Measurements from ENCODE around the gene ITGA1.
"Not testable (repeated sequence)": the region's sequence is repeated elsewhere in the genome, so short reads cannot be mapped to it uniquely, and the experiment has no call there.

The ITGA1 gene

DNA sequence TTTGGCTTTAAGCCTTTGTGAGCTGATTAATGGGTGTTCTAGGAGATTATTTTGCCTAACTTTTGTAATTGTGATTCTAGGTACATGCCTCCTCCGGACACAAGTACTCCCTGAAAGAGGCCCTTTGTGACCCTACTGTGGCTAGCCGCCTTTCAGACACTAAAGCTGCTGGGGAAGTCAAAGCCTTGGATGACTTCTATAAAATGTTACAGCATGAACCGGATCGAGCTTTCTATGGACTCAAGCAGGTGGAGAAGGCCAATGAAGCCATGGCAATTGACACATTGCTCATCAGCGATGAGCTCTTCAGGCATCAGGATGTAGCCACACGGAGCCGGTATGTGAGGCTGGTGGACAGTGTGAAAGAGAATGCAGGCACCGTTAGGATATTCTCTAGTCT lies 13.6 kb downstream of the ITGA1 start:
- no peak for DNase-seq (ENCODE audit: low spot score)

DNA sequence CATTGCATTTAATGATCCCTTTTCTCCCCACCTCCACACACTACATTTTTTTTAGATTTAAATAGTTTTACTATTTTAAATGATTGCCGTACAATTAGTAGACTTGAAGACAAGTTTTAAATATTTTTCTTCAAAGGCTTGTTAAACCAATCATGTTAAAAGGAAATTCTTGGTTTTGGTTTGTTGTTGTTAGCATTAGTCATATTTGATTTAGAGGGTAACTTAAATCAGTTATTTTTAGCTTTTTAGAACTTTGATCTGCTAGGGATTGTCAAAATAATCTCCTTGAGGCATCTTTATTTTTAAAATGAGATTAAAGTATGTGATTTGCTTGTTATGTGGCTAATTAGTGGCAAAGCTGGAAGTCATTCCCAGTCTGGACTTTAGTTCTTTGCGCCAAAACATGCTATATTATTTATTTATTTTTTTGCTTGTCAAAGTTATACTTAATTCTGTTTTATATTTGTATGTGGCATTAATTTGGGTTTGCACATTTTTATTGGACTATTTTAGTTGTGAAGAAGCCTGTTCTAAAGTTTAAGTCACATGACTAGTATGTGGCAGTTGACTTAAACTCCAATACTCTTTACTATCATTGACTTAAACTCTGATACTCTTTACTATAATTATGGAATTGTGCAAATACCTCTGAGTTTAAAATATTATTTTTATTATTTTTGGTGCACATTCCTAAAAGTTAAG lies 14.7 kb downstream of the ITGA1 start:
- no peak for DNase-seq (ENCODE audit: low spot score)

DNA sequence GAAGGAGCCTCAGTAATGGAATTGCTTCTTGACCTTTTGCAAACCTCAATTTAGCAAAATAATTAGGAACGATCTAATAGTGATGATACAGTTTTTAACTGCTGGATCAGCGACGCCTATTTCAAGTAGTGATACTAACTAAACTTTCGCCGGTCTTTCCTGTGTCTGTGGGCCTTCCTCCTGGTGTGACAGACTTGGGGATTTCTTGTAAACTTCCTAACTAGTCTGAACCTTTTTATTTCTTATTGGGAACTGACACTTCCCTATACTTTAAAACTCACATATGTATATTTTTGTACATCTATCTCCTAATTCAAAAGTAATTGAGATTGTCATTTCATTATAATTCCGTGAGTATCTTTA lies 15.2 kb downstream of the ITGA1 start:
- DNase-seq (ENCODE audit: low spot score) = no peak

DNA sequence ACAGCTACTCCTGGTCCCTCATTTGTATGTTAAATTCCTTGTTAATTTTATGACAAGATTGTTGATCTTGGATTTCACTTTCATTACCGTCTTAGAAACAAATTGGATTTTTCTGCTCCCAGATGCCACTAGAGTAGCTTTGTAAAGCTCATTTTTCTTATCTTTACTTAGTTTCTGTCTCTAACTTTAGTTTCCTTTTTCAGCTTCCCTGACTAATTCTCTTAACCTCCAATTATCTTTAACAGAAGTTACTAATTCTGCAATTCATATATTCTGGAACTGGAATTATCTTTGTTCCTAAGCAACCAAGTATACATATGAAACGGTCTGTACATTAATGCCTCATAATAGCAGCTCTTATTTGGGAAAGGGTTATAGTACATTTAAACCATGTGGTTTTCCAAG lies 16.7 kb downstream of the ITGA1 start:
- DNase-seq (ENCODE audit: low spot score) = no peak

DNA sequence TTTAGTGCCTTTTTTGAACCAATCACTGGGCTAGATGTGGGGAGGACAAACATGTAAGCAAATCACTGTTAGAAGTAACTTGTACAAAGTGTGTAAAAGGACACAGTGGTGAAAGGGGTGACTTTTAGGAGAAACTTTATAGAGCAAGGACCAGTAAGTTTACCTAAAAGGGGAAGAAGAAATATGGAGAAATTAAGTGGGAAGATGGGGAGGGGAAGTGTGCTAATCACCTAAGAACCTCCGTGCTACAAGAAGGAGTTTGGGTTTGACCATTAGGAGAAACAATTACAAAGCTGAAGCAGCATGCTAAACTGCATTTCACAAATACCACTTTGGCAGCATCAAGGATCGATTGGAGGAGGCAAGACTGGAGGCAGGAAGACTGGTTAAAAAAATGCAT lies 17.3 kb downstream of the ITGA1 start:
- no peak for DNase-seq (ENCODE audit: low spot score)

DNA sequence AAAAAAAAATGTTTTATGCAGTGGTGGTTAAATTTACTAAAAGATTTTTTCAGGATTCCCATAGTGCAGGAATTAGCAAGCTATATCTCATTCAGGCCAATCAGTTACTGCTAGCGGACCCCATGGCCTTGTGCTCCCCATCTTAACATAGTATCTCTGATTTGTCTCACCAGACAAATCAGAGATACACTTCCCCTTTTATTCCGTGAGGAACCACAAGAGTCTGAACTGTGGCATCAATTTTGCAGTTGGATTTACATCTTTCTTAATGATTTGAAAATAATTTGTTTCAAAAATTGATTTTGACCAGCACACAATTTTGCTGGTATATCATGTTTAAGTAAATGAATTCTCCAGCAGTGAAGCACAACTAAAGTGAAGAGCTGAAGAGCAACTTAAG lies 17.9 kb downstream of the ITGA1 start:
- no peak for DNase-seq (ENCODE audit: low spot score)

DNA sequence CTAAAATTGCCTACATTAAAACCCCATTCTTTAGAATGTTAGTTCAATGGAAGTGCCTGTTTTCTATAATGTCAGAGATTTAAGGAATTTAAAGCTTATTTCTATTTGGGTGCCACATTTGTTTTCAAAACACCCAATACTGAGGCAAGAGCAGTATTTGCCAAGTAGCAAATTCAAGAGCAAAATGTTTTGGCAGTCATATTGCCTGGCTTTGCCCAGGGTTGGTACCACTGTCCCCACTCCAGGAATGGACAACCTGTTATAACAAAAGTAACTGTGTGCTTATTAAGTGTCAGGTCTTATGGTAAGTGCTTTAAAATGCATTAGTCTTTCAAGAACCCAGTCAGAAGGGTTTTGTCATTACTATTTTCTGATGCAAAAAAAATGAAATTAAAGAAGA lies 19.3 kb downstream of the ITGA1 start:
- no peak for DNase-seq (ENCODE audit: low spot score)

DNA sequence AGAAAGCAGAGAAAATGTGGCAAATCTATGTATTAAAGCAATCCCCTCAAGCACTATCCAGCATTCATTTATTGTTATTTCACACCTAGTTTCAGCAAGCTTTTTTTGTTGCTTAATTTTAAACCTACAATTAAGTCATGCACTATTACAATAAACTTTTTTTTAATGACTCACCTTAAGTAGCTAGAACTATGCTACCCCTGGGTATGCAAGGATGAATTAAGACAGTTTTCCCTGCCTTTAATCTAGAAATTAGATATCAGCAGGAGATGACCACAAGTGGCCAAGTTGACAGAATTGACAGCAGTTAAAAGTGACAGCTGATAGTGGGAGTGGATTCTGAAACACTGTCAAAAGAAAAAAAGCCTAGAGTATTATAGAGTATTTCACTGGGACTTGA lies 20.0 kb downstream of the ITGA1 start:
- no peak for DNase-seq (ENCODE audit: low spot score)

DNA sequence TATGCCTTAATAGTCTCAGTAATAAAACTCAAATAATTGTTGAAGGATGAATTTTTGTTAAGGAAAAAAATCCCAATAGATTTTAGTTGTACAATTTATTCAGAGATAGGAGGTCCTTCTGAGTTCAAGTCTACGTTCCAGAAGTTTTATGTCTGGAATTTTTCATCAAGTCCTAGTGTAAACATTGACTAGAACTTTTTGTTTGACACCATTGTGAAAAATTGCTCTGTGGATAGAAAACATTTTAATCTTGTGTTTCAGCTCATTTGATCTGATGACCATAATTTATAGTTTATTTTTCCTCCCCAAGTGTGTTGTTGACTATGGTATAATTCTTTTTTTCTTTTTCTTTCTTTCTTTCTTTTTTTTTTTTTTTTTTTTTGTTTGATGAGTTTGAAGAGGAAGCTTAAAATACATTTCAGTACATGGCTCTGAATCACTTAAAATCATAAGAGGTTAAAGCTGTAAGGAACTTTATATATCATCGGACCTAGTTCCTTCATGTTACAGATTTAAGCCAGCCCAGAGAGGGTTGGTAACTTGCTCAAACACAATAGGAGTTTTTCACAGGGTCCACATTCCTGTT lies 20.7 kb downstream of the ITGA1 start:
- no peak for DNase-seq (ENCODE audit: low spot score)

DNA sequence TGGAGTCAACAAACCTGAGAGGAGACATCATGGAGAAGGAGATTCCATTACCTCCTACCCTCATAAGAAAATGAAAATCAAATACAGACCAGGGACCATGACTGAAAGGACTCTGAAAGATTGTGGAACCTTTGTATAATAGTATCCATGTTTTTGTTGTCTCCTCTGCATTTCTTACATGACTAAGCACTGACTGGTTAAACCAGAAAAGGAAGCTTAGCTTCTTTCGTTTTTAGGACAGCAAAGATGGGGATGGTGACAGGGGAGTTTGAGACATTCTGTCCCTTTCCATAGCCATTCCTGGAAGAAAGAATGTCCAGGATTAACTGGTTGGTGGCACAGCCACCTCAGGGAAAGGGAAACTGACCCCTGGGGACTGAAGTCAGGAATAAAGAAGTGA lies 22.2 kb downstream of the ITGA1 start:
- no peak for DNase-seq (ENCODE audit: low spot score)

DNA sequence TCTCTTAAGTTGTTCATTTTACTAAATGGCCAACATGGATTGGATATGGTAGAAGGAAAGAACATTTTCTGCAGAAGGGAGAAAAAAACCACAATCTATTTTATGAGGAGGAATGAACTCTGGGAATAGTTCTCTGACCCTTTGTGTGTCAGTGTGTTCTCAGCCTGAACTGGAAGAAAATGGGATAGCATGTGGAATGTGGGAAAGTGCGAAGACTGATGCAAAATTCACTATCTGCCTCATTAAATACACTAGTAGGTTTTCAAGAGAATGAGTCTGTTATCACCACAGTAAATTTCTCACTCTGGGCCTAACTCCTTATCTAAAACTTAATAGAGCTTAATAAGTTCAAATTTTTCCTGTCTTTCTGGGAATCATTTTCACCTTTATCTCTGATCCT lies 22.7 kb downstream of the ITGA1 start:
- DNase-seq (ENCODE audit: low spot score) = no peak

DNA sequence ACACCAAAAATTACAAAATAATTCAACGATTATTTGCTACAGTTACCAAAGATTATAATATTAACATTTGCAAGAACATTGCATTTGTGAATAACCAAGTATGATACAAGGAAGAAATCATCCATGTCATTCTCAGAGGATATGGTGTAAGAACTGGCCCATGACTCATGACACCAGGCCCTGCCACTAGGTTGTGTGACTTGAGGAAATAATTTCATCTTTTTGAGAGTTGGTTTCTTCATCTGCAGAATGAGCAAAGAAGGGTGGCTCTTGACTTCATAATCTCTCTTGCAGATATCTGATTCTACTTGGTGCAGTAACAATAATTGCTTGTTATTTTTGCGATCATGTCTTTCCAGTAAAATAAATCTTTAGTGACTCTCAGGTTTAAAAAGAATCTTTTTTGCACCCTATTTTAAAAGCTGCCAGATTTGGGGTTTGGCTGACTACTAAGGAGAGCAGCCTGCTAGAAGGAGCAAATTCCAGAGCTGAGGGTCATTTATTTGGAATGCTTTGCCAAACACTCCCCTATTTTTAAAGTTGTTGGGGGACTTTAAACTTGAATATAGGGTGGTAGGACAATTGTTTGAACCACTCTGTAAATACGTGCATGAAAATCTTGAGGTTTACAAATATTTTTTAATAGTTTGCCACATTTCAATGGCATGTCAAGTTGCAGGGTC lies 23.5 kb downstream of the ITGA1 start:
- no peak for DNase-seq (ENCODE audit: low spot score)

DNA sequence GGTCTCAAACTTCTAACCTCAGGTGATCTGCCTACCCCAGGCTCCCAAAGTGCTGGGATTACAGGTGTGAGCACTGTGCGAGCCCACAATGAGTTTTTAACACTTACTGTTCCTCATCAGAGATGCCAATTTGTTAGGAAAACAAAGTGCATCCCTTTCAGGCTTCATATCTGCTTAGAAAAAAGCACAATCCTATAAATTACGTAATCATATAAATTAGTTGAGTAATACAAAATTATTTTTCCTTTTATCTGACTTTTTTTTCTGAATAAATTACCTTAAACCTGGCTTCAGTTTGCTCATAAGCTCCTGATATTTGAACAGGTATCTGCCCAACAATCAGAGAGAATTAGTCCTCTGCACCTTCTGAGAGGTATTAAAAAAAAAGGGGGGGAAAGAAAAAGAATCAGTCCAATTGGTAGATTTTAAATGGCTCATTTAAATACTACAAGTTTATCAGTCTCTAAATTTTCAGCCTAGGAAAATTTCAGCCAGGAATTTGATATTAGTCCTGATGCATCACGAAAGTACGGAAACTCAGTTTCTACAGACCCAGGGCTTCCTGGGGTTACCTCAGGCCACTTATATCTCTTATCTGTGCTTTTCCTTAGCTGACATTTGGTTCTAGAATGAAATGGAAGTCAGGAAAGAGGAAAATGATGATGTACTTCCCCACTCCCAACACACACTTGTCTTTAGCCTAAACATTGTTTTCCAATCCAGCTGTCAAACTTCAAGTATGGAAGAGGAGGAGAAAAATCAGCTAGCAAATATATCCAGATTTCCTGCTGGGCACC lies 26.8 kb downstream of the ITGA1 start:
- no peak for DNase-seq (ENCODE audit: low spot score)

DNA sequence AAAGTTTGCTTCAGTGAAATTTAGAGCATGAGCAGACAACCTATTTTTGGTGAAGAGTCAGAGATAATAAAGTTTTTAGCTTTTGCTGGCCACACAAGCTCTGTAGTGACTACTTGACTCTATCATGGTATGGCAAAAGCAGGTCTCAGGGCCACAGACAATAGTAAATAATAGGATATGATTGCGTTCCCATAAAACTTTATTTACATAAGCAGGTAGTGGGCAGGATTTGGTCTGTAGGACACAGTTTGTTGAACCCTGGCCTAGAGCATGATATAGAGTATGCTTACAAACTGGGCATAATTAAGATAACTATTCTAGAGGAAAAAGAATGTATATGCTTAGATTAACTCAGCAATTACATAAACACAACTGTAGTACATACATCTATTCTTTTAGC lies 30.1 kb downstream of the ITGA1 start:
- DNase-seq (ENCODE audit: low spot score) = no peak

DNA sequence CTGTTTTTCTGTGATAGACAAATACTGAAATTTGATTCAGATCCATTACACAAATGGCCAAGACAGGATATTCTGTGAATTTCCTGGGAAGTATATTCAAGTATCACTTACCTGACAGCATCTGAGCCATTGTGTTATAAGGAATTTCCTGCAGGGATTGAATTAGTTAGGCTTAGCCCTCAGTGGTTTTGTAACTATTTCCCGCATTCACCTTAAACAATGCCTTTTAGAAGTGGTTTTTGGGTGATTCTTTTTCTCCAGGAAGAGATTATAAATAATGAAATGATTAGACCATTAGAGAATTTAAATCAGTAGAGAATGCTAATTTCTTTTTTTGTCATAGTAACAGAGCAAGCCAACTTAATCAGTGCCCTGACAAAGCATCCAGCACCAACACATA lies 30.6 kb downstream of the ITGA1 start:
- DNase-seq (ENCODE audit: low spot score) = no peak

DNA sequence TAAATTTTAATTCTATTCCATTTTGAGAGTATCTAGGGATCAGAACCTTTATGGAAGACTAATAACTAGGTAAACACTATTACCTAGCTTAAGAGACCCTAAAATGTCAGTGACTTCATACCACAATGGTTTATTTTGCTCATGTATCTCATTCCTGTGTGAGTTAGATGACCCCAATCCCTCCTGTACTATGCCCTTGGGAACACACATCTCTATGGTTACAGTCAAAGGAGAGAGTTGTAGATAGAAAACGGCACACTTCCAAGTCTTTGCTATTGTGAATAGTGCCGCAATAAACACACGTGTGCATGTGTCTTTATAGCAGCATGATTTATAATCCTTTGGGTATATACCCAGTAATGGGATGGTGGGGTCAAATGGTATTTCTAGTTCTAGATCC lies 31.1 kb downstream of the ITGA1 start:
- DNase-seq (ENCODE audit: low spot score) = not testable (repeated sequence)

DNA sequence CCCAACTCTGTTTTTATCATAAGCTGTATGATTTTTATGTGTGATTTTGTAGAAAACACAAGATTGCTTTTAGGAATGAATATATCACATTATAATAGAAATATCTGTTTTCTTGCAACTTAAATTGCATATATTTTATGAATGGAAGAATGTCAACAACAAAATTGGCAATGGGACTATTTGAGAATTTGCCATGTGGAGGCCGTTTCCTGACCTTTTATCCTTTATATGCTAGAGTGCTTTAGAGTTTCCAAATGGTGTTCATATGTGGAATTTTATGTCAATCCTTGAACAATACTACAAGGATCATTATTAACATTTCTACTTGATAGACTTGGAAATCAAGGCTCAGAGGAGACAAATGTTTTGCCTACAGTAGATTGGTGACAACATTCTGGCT lies 34.2 kb downstream of the ITGA1 start:
- no peak for DNase-seq (ENCODE audit: low spot score)

DNA sequence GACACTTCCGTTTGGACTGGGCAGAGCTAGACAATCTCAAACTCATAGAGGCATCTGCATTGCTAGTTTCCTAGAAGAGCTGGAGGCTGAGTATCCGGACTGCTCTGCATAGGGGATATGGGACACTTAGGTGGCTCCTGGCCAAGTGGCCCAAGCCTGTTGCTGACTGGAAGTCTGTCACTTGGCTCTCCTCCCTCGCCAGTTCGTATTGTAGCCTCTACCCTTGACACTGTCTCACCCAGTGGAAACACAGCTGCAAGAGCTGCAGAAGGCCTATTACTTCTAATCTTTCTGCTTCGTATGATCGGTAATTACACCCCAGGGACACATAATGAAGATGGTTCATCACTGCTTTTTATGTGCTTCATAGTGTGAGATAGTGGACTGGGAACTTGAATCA lies 34.7 kb downstream of the ITGA1 start:
- DNase-seq (ENCODE audit: low spot score) = no peak

DNA sequence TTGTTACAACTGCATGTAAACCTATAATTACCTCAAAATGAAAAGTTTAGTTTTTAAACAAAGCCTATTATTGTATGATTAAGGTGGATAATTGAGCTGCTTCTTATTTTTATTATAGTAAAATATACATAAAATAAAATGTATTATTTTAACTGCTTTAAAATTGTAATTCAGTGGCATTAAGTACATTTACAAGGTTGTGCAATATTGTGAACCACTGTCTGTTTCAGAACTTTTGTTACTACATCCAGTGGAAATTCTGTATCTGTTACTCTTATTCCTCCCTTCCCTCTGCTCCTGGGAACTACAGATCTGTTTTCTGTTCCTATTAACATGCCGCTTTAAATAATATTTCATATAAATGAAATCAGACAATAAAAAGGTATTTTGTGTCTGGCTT lies 37.1 kb downstream of the ITGA1 start:
- no peak for DNase-seq (ENCODE audit: low spot score)

DNA sequence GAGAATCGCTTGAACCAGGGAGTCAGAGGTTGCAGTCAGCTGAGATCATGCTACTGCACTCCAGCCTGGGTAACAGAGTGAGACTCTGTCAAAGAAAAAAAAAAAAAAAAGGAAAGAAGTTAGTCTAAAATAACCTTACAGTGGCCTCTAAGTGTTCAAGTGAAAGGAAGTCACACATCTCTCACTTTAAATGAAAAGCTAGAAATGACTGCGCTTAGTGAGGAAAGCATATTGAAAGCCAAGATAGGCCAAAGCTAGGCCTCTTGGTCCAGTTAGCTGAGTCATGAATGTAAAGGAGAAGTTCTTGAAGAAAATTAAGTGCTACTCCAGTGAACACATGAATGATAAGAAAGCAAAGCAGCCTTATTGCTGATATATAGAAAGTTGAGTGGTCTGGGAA lies 38.1 kb downstream of the ITGA1 start:
- DNase-seq (ENCODE audit: low spot score) = no peak

DNA sequence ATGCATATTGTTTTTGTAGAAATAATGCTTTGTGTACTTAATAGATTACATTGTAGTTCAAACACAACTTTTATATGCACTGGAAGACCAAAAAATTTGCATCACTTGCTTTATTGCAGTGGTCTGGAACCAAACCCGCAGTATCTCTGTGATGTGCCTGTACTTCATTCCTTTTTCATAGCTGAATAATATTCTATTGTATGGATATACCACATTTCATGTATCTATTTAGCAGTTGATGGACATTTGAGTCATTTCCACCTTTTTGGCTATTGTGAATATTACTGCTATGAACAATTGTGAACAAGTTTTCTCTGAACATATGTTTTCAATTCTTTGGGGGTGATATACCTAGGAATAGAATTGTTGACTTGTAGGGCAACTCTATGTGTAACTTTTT lies 40.1 kb downstream of the ITGA1 start:
- no peak for DNase-seq (ENCODE audit: low spot score)

DNA sequence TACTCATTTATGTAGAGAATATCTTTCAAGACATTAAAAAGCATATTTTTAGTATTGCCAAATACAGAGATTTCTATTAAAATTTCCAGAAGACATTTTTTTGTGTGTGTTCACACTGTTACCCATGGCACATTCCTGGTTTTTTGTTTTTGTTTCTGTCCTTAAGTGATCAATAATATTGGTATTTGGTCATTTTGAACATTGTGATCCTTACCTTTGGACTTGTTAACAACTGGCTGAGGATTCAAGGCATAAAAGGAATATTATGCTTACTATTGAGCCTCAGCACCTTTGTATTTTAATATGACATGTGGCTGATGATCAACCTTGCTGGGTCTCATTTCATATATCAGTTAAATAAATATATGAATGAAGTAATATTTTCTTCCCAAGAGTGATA lies 41.9 kb downstream of the ITGA1 start:
- DNase-seq (ENCODE audit: low spot score) = no peak

DNA sequence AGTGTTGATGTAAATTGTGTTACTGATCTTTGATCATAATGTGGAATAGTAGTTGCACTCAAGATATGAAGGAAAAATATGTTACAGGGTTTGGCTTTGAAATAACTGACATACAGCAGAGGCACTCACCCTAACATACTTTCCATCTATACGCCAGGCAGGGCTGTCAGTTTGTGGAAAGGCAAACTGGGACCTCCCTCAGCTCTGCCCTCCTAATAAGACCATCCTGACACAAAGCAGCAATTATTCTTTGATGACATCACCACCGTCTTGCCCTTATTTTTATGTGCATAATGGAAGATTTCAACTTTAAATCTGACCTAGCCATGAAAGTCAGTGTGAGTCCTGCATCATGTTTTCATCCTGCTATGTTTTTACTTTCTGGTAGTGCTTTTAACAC lies 42.9 kb downstream of the ITGA1 start:
- no peak for DNase-seq (ENCODE audit: low spot score)

Data from HuH-7 (cell line).